ENCODE measurements around the gene SEZ6L.

Gene SEZ6L

GRCh38 chr22:26316732-26317285, 147.5 kb downstream of the SEZ6L start:
- H3K27me3 ChIP-seq = peaks cover 16% of the 10 kb centered on the region
- TF ChIP-seq, protein P1, sequence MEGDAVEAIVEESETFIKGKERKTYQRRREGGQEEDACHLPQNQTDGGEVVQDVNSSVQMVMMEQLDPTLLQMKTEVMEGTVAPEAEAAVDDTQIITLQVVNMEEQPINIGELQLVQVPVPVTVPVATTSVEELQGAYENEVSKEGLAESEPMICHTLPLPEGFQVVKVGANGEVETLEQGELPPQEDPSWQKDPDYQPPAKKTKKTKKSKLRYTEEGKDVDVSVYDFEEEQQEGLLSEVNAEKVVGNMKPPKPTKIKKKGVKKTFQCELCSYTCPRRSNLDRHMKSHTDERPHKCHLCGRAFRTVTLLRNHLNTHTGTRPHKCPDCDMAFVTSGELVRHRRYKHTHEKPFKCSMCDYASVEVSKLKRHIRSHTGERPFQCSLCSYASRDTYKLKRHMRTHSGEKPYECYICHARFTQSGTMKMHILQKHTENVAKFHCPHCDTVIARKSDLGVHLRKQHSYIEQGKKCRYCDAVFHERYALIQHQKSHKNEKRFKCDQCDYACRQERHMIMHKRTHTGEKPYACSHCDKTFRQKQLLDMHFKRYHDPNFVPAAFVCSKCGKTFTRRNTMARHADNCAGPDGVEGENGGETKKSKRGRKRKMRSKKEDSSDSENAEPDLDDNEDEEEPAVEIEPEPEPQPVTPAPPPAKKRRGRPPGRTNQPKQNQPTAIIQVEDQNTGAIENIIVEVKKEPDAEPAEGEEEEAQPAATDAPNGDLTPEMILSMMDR (IDR thresholded peaks at IDR 0.05) = no peak
- no peak overlapping the region for H3K4me3 ChIP-seq (ENCODE audit: low read depth in 1 of 2, low read length in 1 of 2)
- no peak overlapping the region for H3K27ac ChIP-seq
- H3K4me1 ChIP-seq (ENCODE audit: control insufficient read depth in 1 of 2, insufficient read depth in 1 of 2, low read depth in 1 of 2, low read length in 1 of 2) = no peaks in the 10 kb centered on the region
- H3K36me3 ChIP-seq = no peaks in the 10 kb centered on the region
- no peaks in the 10 kb centered on the region for H3K9me3 ChIP-seq

DNA sequence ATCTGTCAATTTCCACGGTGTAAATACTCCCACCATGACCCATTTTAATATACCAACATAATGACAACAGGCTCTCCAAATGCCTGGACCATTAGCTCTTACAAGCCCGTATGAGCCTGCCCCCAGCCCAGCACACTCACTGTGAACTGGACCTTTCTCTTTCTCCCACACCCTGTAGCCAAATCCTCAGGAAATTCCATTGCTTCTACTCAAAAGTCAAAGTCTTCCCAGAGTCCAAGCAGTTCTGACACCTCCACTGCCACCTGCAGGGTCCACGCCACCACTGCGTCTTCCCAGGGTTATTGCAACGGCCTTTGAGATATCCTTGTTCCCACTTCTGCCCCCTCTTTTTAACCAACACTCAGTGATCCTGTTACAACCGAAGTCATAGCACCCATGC, 149.7 kb downstream of the SEZ6L start:
- TF ChIP-seq, protein P1 (IDR thresholded peaks at IDR 0.05) = no peak
- no peaks in the 10 kb centered on the region for H3K36me3 ChIP-seq
- no peaks in the 10 kb centered on the region for H3K4me1 ChIP-seq (ENCODE audit: control insufficient read depth in 1 of 2, insufficient read depth in 1 of 2, low read depth in 1 of 2, low read length in 1 of 2)

DNA sequence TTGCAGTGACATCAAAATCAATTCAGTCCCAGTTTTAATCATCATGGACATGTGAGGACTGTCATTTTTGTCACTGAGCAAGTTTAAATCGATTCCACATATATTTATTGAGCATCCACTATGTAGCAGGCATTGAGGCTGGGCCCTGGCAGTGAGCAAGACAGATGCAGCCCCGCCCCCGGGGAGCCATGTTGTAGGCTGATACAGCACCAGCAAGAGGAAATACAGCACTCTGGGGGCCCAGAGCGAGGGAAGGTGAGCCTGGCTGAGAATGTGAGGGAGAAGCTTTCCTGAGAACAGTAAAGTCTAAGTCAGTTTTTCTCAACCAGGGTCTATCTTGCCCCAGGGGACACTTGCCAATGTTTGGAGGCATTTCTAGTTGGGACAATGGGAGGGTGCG, 151.2 kb downstream of the SEZ6L start:
- Histone ChIP-seq H3K27me3 (peaks cover 16% of the 10 kb centered on the region), H3K36me3 (no peaks in the 10 kb centered on the region), H3K4me3 (ENCODE audit: low read depth in 1 of 2, low read length in 1 of 2) (no peak overlapping the region), H3K9me3 (no peaks in the 10 kb centered on the region), H3K4me1 (ENCODE audit: control insufficient read depth in 1 of 2, insufficient read depth in 1 of 2, low read depth in 1 of 2, low read length in 1 of 2) (no peaks in the 10 kb centered on the region), H3K27ac (no peak overlapping the region)
- TF ChIP-seq, protein P1 (IDR thresholded peaks at IDR 0.05) = no peak

More for the DNA sequence above, 149.7 kb downstream of the SEZ6L start:
- peaks cover 23% of the 10 kb centered on the region for H3K27me3 ChIP-seq
- H3K27ac ChIP-seq = no peak overlapping the region
- no peaks in the 10 kb centered on the region for H3K9me3 ChIP-seq
- no peak overlapping the region for H3K4me3 ChIP-seq (ENCODE audit: low read depth in 1 of 2, low read length in 1 of 2)

DNA sequence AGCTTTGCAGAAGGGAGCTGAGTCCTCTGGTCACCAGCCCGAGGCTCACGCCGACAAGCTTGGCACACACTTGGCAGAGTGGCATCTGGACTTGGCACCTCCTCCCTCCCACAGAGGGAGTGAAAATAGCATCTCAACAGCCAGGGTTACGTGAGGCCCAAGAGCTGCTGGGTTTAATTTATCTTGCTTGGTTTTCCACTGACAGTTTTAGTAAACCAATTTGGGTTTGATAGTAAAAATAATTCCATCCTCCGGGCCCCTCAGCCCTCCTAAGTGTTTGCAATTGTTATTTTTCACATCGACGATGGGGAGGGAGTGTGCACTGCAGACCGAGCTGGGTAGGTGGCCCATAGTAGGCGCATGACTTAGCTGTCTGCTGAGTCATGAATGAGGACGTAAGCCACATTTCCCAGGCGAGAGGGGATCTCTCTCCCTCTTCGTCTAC, 152.2 kb downstream of the SEZ6L start:
- no peaks in the 10 kb centered on the region for H3K36me3 ChIP-seq
- H3K9me3 ChIP-seq = no peaks in the 10 kb centered on the region
- TF ChIP-seq, protein P1 (IDR thresholded peaks at IDR 0.05) = no peak
- peaks cover 13% of the 10 kb centered on the region for H3K27me3 ChIP-seq
- H3K4me1 ChIP-seq (ENCODE audit: control insufficient read depth in 1 of 2, insufficient read depth in 1 of 2, low read depth in 1 of 2, low read length in 1 of 2) = no peaks in the 10 kb centered on the region
- no peak overlapping the region for H3K4me3 ChIP-seq (ENCODE audit: low read depth in 1 of 2, low read length in 1 of 2)
- H3K27ac ChIP-seq = no peak overlapping the region

- Histone ChIP-seq H3K27ac (no peak overlapping the region), H3K9me3 (no peaks in the 10 kb centered on the region), H3K36me3 (no peaks in the 10 kb centered on the region), H3K27me3 (peaks cover 13% of the 10 kb centered on the region), H3K4me3 (ENCODE audit: low read depth in 1 of 2, low read length in 1 of 2) (no peak overlapping the region), H3K4me1 (ENCODE audit: control insufficient read depth in 1 of 2, insufficient read depth in 1 of 2, low read depth in 1 of 2, low read length in 1 of 2) (no peaks in the 10 kb centered on the region)
- TF ChIP-seq, protein P1 (IDR thresholded peaks at IDR 0.05) = no peak
Observed at GRCh38 chr22:26322179-26322905, 153.1 kb downstream of the SEZ6L start.

Data from neutrophil (primary cell).